OCI-LY1 (cell line): ENCODE results near the gene LAMTOR2.
"Not testable (repeated sequence)": the region's sequence is repeated elsewhere in the genome, so short reads cannot be mapped to it uniquely, and the experiment has no call there.

Source experiments
- H2AFZ ChIP-seq: fragments of 200-600 bp; sonication (generic), shearing (Covaris generic); 2 replicates; pipeline ENCODE4 v1.6.0; 2014; ENCODE audit warnings: antibody characterized with exemption, mild to moderate bottlenecking, low read length
- H3F3A ChIP-seq: fragments of 200-600 bp; sonication (generic), shearing (Covaris generic); 2 replicates; pipeline ENCODE4 v1.6.0; 2014; ENCODE audit warnings: mild to moderate bottlenecking, antibody characterized with exemption, low read length, moderate library complexity; ENCODE audit not compliant: insufficient read depth
- H3K27ac ChIP-seq: fragments of 200-600 bp; sonication (generic); 2 replicates; pipeline ENCODE4 v1.5.1; 2014; ENCODE audit warnings: low read length, mixed run types, mild to moderate bottlenecking, low read depth; ENCODE audit not compliant: poor library complexity, severe bottlenecking
- H3K27me3 ChIP-seq: fragments of 200-600 bp; sonication (generic); 2 replicates; pipeline ENCODE4 v1.6.0; 2014; ENCODE audit warnings: antibody characterized with exemption, mild to moderate bottlenecking, low read length, moderate library complexity; ENCODE audit not compliant: insufficient read depth
- H3K36me3 ChIP-seq: fragments of 200-600 bp; sonication (generic); 2 replicates; pipeline ENCODE4 v1.6.1; 2014; ENCODE audit warnings: mild to moderate bottlenecking, antibody characterized with exemption, low read length, moderate library complexity, mixed read lengths; ENCODE audit not compliant: insufficient read depth
- H3K4me1 ChIP-seq: fragments of 200-600 bp; sonication (generic); 2 replicates; pipeline ENCODE4 v1.5.1; 2014; ENCODE audit warnings: mild to moderate bottlenecking, low read length, moderate library complexity; ENCODE audit not compliant: insufficient read depth, severe bottlenecking
- H3K4me2 ChIP-seq: fragments of 200-600 bp; sonication (generic), shearing (Covaris generic); 2 replicates; pipeline ENCODE4 v1.6.1; 2014; ENCODE audit warnings: low read length
- H3K4me3 ChIP-seq: fragments of 200-600 bp; sonication (generic); 2 replicates; pipeline ENCODE4 v1.5.1; 2014; ENCODE audit warnings: low read length, low read depth, mild to moderate bottlenecking, mixed read lengths; ENCODE audit not compliant: poor library complexity, severe bottlenecking
- H3K79me2 ChIP-seq: fragments of 200-600 bp; shearing (Covaris generic); 2 replicates; pipeline ENCODE4 v1.6.1; 2016; ENCODE audit warnings: mixed run types, low read length, mixed read lengths; ENCODE audit not compliant: insufficient read depth
- H3K9ac ChIP-seq: fragments of 200-600 bp; sonication (generic), shearing (Covaris generic); 2 replicates; pipeline ENCODE4 v1.6.1; 2014; ENCODE audit warnings: mild to moderate bottlenecking, low read length, mixed read lengths
- H3K9me2 ChIP-seq: fragments of 200-600 bp; sonication (generic), shearing (Covaris generic); 2 replicates; pipeline ENCODE4 v1.6.1; 2014; ENCODE audit warnings: low read depth, mild to moderate bottlenecking, low read length, mixed read lengths
- H3K9me3 ChIP-seq: fragments of 200-600 bp; shearing (Covaris generic); 2 replicates; pipeline ENCODE4 v1.6.1; 2014; ENCODE audit warnings: low read length, mixed read lengths
- H4K20me1 ChIP-seq: fragments of 200-600 bp; sonication (generic), shearing (Covaris generic); 2 replicates; pipeline ENCODE4 v1.6.0; 2016; ENCODE audit warnings: mild to moderate bottlenecking, low read length; ENCODE audit not compliant: insufficient read depth
- EZH2 ChIP-seq: fragments of 200-600 bp; sonication (generic), shearing (Covaris generic); IDR thresholded peaks from 2 replicates; pipeline ENCODE4 v1.8.0; 2017; ENCODE audit warnings: borderline replicate concordance, mixed run types, mild to moderate bottlenecking, antibody characterized with exemption, low read length, moderate library complexity, mixed read lengths
- TF ChIP-seq, protein P1 (sequence below): fragments of 200-600 bp; sonication (generic), shearing (Covaris generic); IDR thresholded peaks from 2 replicates; pipeline ENCODE4 v1.5.1; 2017; ENCODE audit warnings: mild to moderate bottlenecking, antibody characterized with exemption, low read length, moderate library complexity, mixed read lengths

LAMTOR2 gene

DNA sequence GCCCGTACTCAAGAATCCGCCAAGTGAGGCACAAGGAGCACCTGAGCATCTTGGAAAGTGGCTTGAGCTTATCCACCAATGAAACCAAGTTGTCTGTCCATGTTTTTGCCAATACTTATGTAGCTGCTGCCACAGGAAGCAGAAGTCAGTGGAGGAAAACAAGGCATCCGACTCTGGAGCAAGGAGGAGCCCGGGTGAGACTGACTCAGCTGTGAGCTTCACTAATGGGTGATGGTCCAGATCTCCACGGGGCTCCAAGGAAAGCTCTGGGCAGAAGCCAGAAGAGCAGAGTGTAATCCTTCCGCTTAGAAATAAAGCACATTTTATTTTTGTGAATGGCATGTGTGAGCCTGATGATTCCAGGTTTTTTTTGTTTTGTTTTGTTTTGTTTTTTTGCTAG lies 21.6 kb upstream of the LAMTOR2 start:
- H3K4me1 ChIP-seq: no peaks in the 10 kb centered on the region
- H3K27me3 ChIP-seq: no peaks in the 10 kb centered on the region
- TF ChIP-seq, protein P1, sequence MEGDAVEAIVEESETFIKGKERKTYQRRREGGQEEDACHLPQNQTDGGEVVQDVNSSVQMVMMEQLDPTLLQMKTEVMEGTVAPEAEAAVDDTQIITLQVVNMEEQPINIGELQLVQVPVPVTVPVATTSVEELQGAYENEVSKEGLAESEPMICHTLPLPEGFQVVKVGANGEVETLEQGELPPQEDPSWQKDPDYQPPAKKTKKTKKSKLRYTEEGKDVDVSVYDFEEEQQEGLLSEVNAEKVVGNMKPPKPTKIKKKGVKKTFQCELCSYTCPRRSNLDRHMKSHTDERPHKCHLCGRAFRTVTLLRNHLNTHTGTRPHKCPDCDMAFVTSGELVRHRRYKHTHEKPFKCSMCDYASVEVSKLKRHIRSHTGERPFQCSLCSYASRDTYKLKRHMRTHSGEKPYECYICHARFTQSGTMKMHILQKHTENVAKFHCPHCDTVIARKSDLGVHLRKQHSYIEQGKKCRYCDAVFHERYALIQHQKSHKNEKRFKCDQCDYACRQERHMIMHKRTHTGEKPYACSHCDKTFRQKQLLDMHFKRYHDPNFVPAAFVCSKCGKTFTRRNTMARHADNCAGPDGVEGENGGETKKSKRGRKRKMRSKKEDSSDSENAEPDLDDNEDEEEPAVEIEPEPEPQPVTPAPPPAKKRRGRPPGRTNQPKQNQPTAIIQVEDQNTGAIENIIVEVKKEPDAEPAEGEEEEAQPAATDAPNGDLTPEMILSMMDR: no peak
- no peak for TF ChIP-seq EZH2
- H3F3A ChIP-seq: no peaks in the 10 kb centered on the region
- no peaks in the 10 kb centered on the region for H3K79me2 ChIP-seq
- no peaks in the 10 kb centered on the region for H3K9me3 ChIP-seq
- H3K4me3 ChIP-seq: no peak overlapping the region
- H2AFZ ChIP-seq: no peak overlapping the region
- no peaks in the 10 kb centered on the region for H4K20me1 ChIP-seq
- no peak overlapping the region for H3K27ac ChIP-seq
- H3K4me2 ChIP-seq: no peak overlapping the region
- no peaks in the 10 kb centered on the region for H3K9me2 ChIP-seq
- H3K36me3 ChIP-seq: peaks cover 11% of the 10 kb centered on the region
- no peak overlapping the region for H3K9ac ChIP-seq

DNA sequence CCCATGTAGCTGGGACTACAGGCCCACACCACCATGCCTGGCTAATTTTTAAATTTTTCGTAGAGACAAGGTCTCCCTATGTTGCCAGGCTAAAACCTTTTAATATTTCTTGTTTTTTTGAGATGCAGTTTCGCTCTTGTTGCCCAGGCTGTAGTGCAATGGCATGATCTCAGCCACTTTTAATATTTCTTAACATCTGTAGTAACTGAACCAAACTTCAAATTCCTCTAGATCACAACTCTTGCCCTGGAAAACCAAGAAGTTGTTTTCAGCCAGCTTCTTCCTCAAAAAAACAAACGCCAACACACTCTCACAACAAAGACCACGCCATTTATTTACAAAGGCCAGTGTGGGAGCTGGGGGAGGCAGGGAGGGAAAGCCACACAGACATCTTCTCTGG lies 19.6 kb upstream of the LAMTOR2 start:
- H4K20me1 ChIP-seq, H3K4me1 ChIP-seq, H3K27ac ChIP-seq, H3K9me2 ChIP-seq, H3K4me3 ChIP-seq, H3K4me2 ChIP-seq, H3K9me3 ChIP-seq, H3K79me2 ChIP-seq, H3K27me3 ChIP-seq, H3K9ac ChIP-seq, H2AFZ ChIP-seq, H3F3A ChIP-seq: not testable (repeated sequence)
- peaks cover 15% of the 10 kb centered on the region for H3K36me3 ChIP-seq

DNA sequence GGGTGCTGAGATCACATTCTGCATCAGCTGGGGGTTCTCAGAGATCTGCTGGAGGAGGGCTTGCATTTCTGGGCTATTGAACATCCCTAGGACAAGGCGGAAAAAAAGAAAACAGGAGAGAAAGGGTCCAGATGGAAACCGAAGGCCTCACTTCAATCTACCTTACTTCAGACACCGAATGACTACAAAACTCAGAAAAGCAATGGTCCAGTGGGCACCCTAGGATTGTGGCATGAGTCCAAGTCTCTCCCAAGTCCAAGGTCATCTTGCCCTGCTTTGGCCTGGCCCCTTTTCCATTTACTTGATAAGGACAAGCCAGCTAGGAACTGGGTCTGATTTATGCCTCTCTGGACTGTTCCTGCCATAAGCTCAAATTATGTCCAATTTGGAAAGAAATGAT lies 11.8 kb upstream of the LAMTOR2 start:
- no peak for TF ChIP-seq EZH2
- TF ChIP-seq, protein P1: no peak
- no peaks in the 10 kb centered on the region for H3K9me3 ChIP-seq

DNA sequence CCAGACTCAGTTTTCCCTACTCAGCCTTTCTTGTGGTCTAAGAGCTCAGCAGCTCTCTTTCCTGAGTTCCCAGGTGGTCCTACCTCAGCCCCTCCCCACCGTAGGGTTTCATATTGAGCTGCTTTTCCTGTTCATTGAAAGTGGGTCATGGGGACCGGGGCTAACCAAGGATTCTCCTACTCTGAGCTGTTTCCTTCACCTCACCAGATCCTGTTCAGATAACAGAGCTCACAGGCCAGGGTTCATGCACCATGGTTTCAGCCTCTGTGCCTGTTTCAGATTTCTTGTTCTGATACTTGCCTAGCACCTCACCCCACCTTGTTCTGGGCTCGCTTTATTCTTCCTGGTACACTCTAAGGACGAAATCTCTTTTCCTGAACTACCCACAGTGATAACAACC lies 9.5 kb upstream of the LAMTOR2 start:
- H2AFZ ChIP-seq: no peak overlapping the region
- no peak overlapping the region for H3K9ac ChIP-seq
- H3K36me3 ChIP-seq: peaks cover 70% of the 10 kb centered on the region
- H3K79me2 ChIP-seq: no peaks in the 10 kb centered on the region
- H4K20me1 ChIP-seq: no peaks in the 10 kb centered on the region
- H3K9me3 ChIP-seq: no peaks in the 10 kb centered on the region
- H3K4me1 ChIP-seq: no peaks in the 10 kb centered on the region
- TF ChIP-seq, protein P1: no peak
- TF ChIP-seq EZH2: no peak
- no peak overlapping the region for H3K4me2 ChIP-seq
- H3F3A ChIP-seq: no peaks in the 10 kb centered on the region
- no peak overlapping the region for H3K4me3 ChIP-seq
- H3K27ac ChIP-seq: no peak overlapping the region
- H3K27me3 ChIP-seq: no peaks in the 10 kb centered on the region
- H3K9me2 ChIP-seq: no peaks in the 10 kb centered on the region

More for the DNA sequence above, 11.8 kb upstream of the LAMTOR2 start:
- Histone ChIP-seq H3K36me3 (peaks cover 53% of the 10 kb centered on the region), H3K27me3 (no peaks in the 10 kb centered on the region), H3K79me2 (no peaks in the 10 kb centered on the region), H3K4me1 (no peaks in the 10 kb centered on the region), H3K4me3 (no peak overlapping the region), H3K4me2 (no peak overlapping the region), H3K27ac (no peak overlapping the region), H3K9me2 (no peaks in the 10 kb centered on the region), H3K9ac (no peak overlapping the region), H3F3A (no peaks in the 10 kb centered on the region), H4K20me1 (no peaks in the 10 kb centered on the region), H2AFZ (no peak overlapping the region)
